OCI-LY3 (cell line): Measurements from ENCODE around the gene KANSL1.

Experiments used
- CTCF ChIP-seq: fragments of 200-600, 300-600 bp; sonication (generic); IDR thresholded peaks from 2 replicates; pipeline ENCODE4 v1.5.1; 2014; ENCODE audit warnings: antibody characterized with exemption, low read length, low read depth
- EZH2phosphoT487 ChIP-seq: fragments of 200-600 bp; shearing (Covaris generic); IDR thresholded peaks from 2 replicates; pipeline ENCODE4 v1.6.1; 2018; ENCODE audit warnings: antibody characterized with exemption, mixed run types, low read depth

- TF ChIP-seq CTCF (no peak), EZH2phosphoT487 (no peak)
Measured at GRCh38 chr17:46169913-46170638, 23.2 kb downstream of the KANSL1 start.
